ENCODE results near the gene ZNHIT6. TPM values are rescaled to one million over a fixed set of nuclear protein-coding genes. Genes with fewer than 3 reads are reported as not detected.

The ZNHIT6 gene
- total RNA-seq, 1 experiment from 2014 or later: 16.1 TPM

GRCh38 chr1:85655315-85655714, 52.9 kb downstream of the ZNHIT6 start:
- no peaks in the 10 kb centered on the region for H4K20me1 ChIP-seq (ENCODE audit: insufficient read depth)
- no TSS peak for BruUV-seq (replicated peaks)
- H3K27ac ChIP-seq: peak overlapping the region; percentile 20; the same call in 1 of the 2 replicates
- 0 out of 2 replicates have a peak, but pooled peaks cover 4% of the 10 kb centered on the region for H3K9me3 ChIP-seq (ENCODE audit: insufficient read depth, low read depth)
- no peak overlapping the region for H3K4me2 ChIP-seq
- ChIA-PET CTCF (no interaction called here), POLR2A (ENCODE audit: unreplicated experiment) (no interaction called here)
- no peak overlapping the region for H3K4me3 ChIP-seq
- no peaks in the 10 kb centered on the region for H3K9me2 ChIP-seq (ENCODE audit: insufficient read depth)
- peaks cover 39% of the 10 kb centered on the region for H3K36me3 ChIP-seq (ENCODE audit: low read depth)
- TF ChIP-seq, protein P1, sequence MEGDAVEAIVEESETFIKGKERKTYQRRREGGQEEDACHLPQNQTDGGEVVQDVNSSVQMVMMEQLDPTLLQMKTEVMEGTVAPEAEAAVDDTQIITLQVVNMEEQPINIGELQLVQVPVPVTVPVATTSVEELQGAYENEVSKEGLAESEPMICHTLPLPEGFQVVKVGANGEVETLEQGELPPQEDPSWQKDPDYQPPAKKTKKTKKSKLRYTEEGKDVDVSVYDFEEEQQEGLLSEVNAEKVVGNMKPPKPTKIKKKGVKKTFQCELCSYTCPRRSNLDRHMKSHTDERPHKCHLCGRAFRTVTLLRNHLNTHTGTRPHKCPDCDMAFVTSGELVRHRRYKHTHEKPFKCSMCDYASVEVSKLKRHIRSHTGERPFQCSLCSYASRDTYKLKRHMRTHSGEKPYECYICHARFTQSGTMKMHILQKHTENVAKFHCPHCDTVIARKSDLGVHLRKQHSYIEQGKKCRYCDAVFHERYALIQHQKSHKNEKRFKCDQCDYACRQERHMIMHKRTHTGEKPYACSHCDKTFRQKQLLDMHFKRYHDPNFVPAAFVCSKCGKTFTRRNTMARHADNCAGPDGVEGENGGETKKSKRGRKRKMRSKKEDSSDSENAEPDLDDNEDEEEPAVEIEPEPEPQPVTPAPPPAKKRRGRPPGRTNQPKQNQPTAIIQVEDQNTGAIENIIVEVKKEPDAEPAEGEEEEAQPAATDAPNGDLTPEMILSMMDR (conservative IDR thresholded peaks at IDR 0.05): no peak
- TF ChIP-seq EZH2 (IDR thresholded peaks at IDR 0.05; ENCODE audit: low read depth): no peak
- H3K4me1 ChIP-seq (replicated peaks; ENCODE audit: insufficient read depth): peaks cover 24% of the 10 kb centered on the region
- H2AFZ ChIP-seq: no peak overlapping the region
- H3K79me2 ChIP-seq (ENCODE audit: low read depth): no peaks in the 10 kb centered on the region
- H3K27me3 ChIP-seq (ENCODE audit: insufficient read depth, low read depth): no peaks in the 10 kb centered on the region
- intact Hi-C loops (cut with micrococcal nuclease; ENCODE audit: unreplicated experiment): loop anchor here (2.0 kb wide), 1 partner anchor 43 kb away; no protein-coding TSS in a partner anchor
- H3F3A ChIP-seq (ENCODE audit: insufficient read depth, low read depth): peaks cover 17% of the 10 kb centered on the region; the same call in 1 of the 2 replicates
- no peak for DNase-seq

GRCh38 chr1:85654066-85654782, 54.0 kb downstream of the ZNHIT6 start:
- Histone ChIP-seq H4K20me1 (ENCODE audit: insufficient read depth) (no peaks in the 10 kb centered on the region), H3K9me2 (ENCODE audit: insufficient read depth) (no peaks in the 10 kb centered on the region), H3K36me3 (ENCODE audit: low read depth) (peaks cover 33% of the 10 kb centered on the region), H3K4me1 (replicated peaks; ENCODE audit: insufficient read depth) (peaks cover 24% of the 10 kb centered on the region), H2AFZ (no peak overlapping the region), H3K27ac (peak overlapping the region; percentile 20), H3K9me3 (ENCODE audit: insufficient read depth, low read depth) (0 out of 2 replicates have a peak, but pooled peaks cover 4% of the 10 kb centered on the region), H3F3A (ENCODE audit: insufficient read depth, low read depth) (peaks cover 17% of the 10 kb centered on the region; the same call in 1 of the 2 replicates), H3K4me3 (no peak overlapping the region), H3K79me2 (ENCODE audit: low read depth) (no peaks in the 10 kb centered on the region), H3K27me3 (ENCODE audit: insufficient read depth, low read depth) (no peaks in the 10 kb centered on the region), H3K4me2 (no peak overlapping the region)
- BruUV-seq (replicated peaks): no TSS peak
- intact Hi-C loops (cut with micrococcal nuclease; ENCODE audit: unreplicated experiment): loop anchor here (2.0 kb wide), 1 partner anchor 41 kb away; no protein-coding TSS in a partner anchor
- ChIA-PET POLR2A (ENCODE audit: unreplicated experiment) (interaction anchor here (0.6 kb wide), 3 partner anchors 187 to 1116 kb away, joined by 3 to 7 read pairs (median 3); no protein-coding TSS in a partner anchor), CTCF (interaction anchor here (1.0 kb wide), 1 partner anchor 41 kb away, joined by 4 read pairs; no protein-coding TSS in a partner anchor)
- TF ChIP-seq, protein P1 (conservative IDR thresholded peaks at IDR 0.05): no peak
- TF ChIP-seq EZH2 (IDR thresholded peaks at IDR 0.05; ENCODE audit: low read depth): no peak
- peak in 1 of 2 experiments; percentile 34 for DNase-seq

DNA sequence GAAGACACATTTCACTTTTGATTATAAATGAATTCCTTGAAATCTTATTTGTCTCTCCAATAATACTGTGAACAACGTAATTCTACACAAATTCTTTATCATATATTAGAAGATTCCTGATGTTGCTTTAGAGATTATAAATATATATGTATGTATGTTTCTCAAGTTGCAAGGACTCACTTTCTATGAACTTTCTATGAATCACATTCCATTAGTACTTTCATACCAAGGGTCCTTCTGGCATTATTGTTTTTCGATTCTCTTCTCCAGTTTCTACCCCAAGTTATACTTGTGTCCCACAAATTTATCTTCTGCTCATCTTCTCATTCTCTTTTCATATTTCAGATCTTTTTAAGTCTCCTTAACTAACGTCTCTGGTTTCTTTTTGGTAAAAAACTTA, 55.9 kb downstream of the ZNHIT6 start:
- Histone ChIP-seq H3F3A (ENCODE audit: insufficient read depth, low read depth) (peaks cover 13% of the 10 kb centered on the region; the same call in 1 of the 2 replicates), H3K36me3 (ENCODE audit: low read depth) (peaks cover 30% of the 10 kb centered on the region), H4K20me1 (ENCODE audit: insufficient read depth) (no peaks in the 10 kb centered on the region), H3K4me2 (no peak overlapping the region), H2AFZ (no peak overlapping the region), H3K9me3 (ENCODE audit: insufficient read depth, low read depth) (peaks cover 11% of the 10 kb centered on the region; the same call in 1 of the 2 replicates), H3K4me1 (replicated peaks; ENCODE audit: insufficient read depth) (peaks cover 19% of the 10 kb centered on the region), H3K9me2 (ENCODE audit: insufficient read depth) (no peaks in the 10 kb centered on the region), H3K27ac (no peak overlapping the region), H3K27me3 (ENCODE audit: insufficient read depth, low read depth) (no peaks in the 10 kb centered on the region), H3K4me3 (no peak overlapping the region), H3K79me2 (ENCODE audit: low read depth) (no peaks in the 10 kb centered on the region)
- TF ChIP-seq, protein P1 (conservative IDR thresholded peaks at IDR 0.05): no peak
- no peak for TF ChIP-seq EZH2 (IDR thresholded peaks at IDR 0.05; ENCODE audit: low read depth)
- no TSS peak for BruUV-seq (replicated peaks)
- POLR2A ChIA-PET (ENCODE audit: unreplicated experiment): no interaction called here
- intact Hi-C loops (cut with micrococcal nuclease; ENCODE audit: unreplicated experiment): no loop called here
- no peak for DNase-seq
- CTCF ChIA-PET: no interaction called here

All from PC-9 (cell line).